EH (cell line): Measurements from ENCODE around the gene TP53INP2.
A peak's percentile ranks its signal among the peaks of the same experiment; 100 is the strongest.
"Not testable (repeated sequence)": the region's sequence is repeated elsewhere in the genome, so short reads cannot be mapped to it uniquely, and the experiment has no call there.

ENCODE experiments used
- DNase-seq: peaks from one replicate; pipeline ENCODE4 v3.0.0-alpha.2; 2015; ENCODE audit warnings: low read depth

The TP53INP2 gene

DNA sequence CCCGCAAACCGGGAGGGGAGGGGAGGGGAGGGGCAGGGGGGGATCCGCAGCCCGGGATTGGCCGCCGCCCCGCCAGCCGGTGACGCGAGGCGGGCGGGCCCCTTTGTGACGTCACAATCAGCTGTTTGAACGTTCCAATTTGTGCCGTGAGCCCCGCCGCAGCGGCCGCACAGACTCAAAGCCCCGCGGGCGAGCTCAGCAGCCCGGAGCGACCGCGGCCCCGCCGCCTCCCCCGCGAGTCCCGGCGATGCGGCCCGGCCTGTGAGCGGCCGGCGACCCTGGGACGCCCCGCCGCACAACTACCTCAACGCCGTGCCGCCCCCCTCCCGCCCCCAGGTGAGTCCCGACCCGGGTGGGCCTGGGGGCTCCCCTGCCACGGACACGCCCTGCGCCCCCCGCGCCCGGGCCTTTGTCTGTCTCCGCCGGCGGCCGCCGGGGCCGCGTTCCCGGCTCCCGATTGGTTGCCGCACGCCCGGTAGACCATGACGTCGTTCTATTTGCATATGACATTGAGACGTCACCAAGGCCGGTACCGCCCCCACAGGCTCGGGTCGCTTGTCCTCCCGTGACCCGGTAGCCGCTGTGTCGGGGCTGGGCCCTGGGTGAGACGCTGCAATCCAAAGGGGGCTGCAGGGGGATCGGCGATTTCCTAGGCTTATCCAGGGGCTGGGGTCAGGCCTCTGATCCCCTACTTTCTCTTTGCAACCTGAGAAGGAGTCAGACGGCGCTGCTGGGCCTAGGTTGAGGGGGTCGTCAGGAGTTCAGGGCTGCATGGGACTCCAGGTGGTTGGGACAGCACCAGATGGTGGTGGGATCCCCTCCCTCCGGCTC lies at the start of gene TP53INP2:
TSS of gene TP53INP2 (plus strand) at position 168 of the 831 bp plus-strand sequence. CDS start 4,396 bp downstream, outside the sequence.
- peak; percentile 91 for DNase-seq

DNA sequence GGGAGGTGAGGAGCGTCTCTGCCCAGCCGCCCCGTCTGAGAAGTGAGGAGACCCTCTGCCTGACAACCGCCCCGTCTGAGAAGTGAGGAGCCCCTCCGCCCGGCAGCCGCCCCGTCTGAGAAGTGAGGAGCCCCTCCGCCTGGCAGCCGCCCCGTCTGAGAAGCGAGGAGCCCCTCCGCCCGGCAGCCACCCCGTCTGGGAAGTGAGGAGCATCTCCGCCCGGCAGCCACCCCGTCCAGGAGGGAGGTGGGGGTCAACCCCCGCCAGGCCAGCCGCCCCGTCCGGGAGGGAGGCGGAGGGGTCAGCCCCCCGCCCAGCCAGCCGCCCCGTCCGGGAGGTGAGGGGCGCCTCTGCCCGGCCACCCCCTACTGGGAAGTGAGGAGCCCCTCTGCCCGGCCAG lies 45.5 kb upstream of the TP53INP2 start:
- not testable (repeated sequence) for DNase-seq

DNA sequence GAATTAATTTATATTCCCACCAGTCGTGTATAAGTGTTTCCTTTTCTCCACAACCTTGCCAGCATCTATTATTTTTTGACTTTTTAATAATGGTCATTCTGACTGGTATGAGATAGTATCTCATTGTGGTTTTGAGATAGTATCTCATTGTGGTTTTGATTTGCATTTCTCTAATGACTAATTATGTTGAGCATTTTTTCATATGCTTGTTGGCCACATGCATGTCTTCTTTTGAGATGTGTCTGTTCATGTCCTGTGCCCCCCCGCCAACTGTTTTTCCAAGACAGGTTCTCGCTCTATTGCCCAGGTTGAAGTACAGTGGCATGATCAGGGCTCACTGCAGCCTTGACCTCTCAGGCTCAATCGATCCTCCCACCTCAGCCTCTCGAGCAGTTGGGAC lies 42.3 kb upstream of the TP53INP2 start:
- peak; percentile 63 for DNase-seq

DNA sequence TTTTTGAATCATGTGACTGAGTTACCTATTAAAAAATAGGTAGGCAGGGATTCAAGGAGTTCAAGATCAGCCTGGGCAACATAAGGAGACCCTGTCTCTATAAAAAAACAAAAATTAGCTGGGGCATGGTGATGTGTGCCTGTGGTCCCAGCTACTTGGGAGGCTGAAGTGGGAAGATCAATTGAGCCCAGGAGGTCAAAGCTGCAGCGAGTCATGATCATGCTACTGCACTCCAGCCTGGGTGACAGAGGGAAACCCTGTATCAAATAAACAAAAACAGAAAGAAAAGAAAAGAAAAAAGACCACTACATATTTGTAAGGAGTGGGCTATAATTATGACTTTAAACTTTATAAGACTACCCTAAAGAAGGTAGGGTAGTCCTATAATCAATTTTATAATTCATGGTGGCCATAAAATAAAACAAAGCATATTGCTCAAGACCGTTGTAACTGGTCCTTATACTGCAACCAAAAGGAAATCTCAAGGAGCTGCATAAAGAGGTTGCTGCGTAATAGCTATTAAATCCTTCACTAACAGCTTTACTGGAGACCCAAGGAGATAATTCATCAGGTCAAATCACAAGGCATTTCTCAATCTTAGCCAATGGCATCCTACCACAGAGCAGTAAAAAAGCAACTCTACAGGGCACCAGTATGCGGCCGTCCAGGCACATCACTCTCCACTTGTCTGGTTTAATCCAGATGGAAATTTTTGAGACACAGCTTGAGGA lies 40.8 kb upstream of the TP53INP2 start:
- DNase-seq = peak; percentile 15

GRCh38 chr20:34664751-34665150 lies 39.4 kb upstream of the TP53INP2 start:
- DNase-seq = not testable (repeated sequence)

- no peak for DNase-seq
Observed at GRCh38 chr20:34669094-34669493, 35.0 kb upstream of the TP53INP2 start.

DNA sequence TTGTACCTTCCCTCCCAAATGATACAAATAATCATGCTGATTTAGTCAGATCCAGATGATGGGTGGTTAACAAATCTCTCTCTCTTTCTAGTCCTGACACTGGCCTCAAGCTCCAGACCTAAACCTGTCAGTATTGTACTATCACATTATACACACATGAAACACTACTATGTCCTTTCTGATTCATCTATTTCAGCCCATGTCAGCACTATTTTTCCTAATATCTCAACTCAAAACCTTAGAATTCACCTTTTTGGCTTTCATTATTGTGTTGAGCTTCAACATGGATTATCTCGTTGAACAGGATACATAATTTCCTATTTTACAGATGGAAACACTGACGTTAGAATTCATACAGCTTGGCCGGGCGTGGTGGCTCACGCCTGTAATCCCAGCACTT lies 30.7 kb upstream of the TP53INP2 start:
- no peak for DNase-seq

GRCh38 chr20:34675561-34675960 lies 28.6 kb upstream of the TP53INP2 start:
- DNase-seq = no peak

DNA sequence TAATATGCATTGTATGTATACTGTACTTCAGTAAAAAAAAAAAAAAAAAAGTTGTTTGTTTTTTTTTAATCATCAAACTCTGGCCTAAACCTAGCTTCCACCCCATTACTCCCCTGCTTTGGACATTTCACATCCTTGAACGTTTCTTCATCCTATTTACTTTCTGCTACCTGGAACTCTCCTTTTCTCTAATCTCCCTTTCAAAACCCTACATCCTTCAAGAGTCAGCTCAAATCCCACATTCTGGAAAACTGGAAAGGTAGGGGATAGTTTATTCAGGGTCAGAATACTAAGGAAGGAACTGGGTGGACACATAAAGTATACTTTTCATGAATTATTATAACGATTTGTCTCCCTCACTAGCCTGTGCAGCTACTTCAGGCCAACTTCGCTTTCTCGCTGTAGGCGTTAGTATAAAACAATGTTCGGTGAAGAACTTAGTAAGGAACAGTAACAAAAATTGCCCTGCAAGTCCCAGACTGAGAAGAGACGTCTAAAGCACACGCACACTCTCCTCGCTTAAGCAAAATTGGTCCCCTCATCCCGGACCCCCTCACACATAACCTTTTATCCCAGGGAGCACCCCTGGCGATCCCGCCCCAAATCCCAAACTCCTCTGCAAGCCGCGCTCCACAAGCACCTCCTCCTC lies 28.0 kb upstream of the TP53INP2 start:
- DNase-seq = no peak

DNA sequence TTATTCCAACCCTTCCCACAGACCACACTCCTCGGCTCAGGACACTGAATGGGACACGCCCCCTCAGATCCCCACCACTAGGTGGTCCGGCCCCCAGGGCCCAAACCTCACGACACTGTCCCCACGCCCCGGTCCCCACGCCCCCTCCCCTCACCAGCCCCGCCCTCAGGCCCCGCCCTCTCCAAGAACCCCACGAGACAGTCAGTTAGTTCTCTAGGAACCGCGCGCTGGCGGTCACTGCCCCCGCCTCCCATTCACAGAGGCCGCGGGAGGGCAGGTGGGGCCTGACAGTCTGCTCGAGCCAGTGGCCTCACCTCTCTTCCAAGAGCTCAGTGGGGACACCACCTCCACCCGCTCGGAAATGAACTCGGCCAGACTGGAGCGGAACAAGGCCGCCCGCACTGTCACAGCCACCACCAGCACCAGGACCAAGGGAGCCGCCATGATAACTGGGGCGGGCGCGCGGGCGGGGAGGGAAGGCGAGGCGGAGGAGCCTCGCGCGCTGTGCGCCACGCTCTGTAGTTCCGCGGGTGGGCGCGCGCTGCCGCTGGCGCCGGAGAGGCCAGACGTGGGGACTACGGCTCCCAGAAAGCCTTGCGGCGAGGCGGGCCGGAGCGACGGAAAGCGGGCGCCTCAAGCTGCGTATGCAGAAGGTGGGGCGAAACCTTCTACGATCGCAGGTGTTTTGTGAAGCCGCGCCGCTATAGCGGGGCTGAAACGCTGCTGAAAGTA lies 27.3 kb upstream of the TP53INP2 start, which contains the start of gene PIGU:
TSS of gene PIGU (minus strand) at position 451 of the 732 bp plus-strand sequence. CDS start at position 444, 7 bp downstream.
- DNase-seq = peak; percentile 93

- DNase-seq = no peak
Observed at GRCh38 chr20:34680586-34681175, 23.5 kb upstream of the TP53INP2 start.

DNA sequence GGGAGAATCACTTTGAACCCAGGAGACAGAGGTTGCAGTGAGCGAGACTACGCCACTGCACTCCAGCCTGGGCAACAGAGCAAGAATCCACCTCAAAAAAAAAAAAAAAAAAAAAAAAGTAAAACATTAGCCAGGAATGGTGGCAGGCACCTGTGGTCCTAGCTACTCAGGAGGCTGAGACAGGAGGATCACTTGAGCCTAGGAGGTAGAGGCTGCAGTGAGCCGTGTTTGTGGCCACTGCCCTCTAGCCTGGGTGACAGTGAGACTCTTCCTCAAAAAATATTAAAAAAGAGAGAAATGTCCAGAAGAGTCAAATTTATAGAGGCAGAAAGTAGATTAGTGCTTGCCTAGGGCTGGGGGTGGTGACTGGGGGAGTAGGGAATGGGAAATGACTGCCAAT lies 20.5 kb upstream of the TP53INP2 start:
- no peak for DNase-seq

- DNase-seq = peak; percentile 50
Observed at GRCh38 chr20:34689486-34689885, 14.7 kb upstream of the TP53INP2 start.

DNA sequence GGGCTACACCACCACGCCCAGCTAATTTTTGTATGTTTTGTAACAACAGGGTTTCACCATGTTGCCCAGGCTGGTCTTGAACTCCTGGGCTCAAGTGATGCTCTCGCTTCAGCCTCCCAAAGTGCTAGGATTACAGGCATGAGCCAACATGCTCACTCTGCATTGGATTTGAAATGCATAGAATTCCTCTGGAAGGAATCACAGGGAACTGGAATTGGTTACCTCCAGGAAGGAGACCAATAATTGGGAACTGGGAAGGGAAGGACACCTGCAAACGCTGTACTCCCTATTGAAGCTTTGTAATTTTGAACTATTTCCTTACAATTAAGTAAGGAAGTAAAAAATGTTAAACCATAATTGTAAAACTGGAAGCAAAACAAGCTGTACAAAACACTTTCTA lies 12.3 kb upstream of the TP53INP2 start:
- no peak for DNase-seq

GRCh38 chr20:34693414-34693813 lies 10.7 kb upstream of the TP53INP2 start:
- DNase-seq = no peak

DNA sequence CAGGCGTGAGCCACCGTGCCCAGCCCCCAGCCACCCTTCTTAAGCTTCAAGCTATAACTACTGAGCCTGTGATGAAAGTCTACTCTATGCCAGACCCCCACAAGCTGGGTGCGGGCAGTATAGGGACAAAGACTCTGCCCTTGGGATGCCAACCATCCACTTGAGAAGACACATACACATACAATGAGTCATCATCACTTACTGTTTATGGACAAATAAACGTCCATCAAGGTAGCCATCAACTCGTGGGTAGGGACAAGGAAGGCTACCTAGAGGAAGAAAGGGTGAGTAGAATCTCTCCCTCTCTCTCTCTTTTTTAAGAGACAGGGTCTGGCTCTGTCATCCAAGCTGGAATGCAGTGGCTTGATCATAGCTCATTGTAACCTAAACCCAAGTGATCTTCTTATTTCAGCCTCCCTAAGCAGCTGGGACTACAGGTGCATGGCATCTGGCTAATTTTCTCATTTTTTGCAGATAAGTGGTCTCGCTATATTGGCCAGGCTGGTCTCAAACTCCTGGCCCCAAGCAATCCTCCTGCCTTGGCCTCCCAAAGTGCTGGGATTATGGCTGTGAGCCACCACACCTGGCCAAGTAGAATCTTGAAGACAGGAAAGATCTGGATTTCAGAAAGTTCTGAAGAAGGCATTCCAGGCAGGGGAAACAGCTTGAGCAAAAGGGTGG lies 2.6 kb upstream of the TP53INP2 start:
- no peak for DNase-seq

- no peak for DNase-seq
Observed at GRCh38 chr20:34703061-34703423, 1.1 kb upstream of the TP53INP2 start.

DNA sequence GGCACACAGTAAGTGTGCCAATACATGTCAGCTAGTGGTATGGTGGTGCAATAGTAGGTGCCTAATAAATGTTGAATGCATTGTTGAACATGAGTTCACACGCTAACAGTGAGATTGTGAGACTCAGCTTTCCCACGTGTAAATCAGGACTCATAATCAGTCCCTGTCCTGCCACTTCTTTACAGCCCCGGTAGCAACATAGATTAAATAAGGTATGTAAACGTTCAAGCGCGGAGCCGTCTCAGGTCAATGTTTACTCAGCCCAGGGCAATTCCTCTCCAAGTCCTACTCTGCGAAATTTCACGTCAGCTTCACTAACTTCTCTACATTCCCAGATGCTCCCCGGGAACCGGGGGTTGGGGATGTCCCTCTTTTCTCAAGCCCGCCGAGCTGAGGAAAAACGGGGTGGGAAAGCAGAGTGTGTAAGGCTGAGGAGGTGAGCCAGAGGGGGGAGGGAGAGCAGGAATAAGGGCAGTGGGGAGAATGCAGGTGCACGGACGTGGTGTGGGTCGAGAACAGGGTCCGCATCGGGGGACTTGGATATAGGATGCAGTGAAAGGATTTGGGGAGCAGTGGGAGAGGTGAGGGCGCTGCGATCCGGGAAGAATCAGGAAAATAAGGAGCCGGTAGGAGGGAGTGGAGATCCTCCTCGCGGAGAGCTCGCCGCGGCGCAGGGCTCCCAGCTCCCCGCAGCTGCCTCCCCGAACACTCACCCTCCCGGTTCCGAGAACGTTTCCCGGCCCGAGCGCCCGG lies 544 bp upstream of the TP53INP2 start:
- DNase-seq = peak; percentile 33

DNA sequence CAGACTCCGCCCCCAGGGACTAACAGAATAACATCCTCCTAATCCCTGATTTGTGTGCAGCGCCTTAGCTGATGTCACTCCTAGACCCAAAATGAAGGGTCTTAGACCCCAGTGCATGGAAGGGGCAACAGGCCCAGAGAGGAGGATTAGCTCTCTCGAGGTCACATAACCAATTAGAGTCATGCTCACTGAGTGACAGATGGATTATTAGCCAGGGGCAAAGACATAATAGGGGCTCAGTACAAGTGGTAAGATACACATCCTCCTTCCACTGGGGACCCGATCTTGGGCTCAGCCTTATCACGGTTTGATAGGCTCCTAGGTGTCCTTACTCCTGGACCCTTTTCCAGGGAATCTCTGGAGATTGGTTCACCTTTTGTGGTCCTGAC lies 858 bp downstream of the TP53INP2 start:
- DNase-seq = no peak
